CD4-positive, alpha-beta T cell treated with Interleukin-6 for 4 hours (primary cell): ENCODE results near the gene QSOX2.

Experiments used
- DNase-seq: peaks from one replicate; pipeline ENCODE4 v3.0.0-alpha.2; 2020; ENCODE audit warnings: mixed read lengths

The QSOX2 gene

GRCh38 chr9:136171009-136171800 is 74.4 kb downstream of the QSOX2 start:
- no peak for DNase-seq

GRCh38 chr9:136170006-136170901 is 75.4 kb downstream of the QSOX2 start:
- DNase-seq = peak; percentile 54

GRCh38 chr9:136169495-136169894 is 76.1 kb downstream of the QSOX2 start:
- DNase-seq = no peak

GRCh38 chr9:136163248-136163850 is 82.3 kb downstream of the QSOX2 start:
- no peak for DNase-seq

- DNase-seq = no peak
Measured at GRCh38 chr9:136160995-136161610, 84.5 kb downstream of the QSOX2 start.

- DNase-seq = no peak
Measured at GRCh38 chr9:136160381-136160841, 85.2 kb downstream of the QSOX2 start.

- DNase-seq = no peak
Measured at GRCh38 chr9:136159851-136160250, 85.8 kb downstream of the QSOX2 start.

- no peak for DNase-seq
Measured at GRCh38 chr9:136157477-136158265, 87.9 kb downstream of the QSOX2 start.
